ENCODE results near the gene SGPL1. TPM values are rescaled to one million over a fixed set of nuclear protein-coding genes. Genes with fewer than 3 reads are reported as not detected.

SGPL1 gene
- total RNA-seq, 1 donor from 2014 or later, result 8.2 TPM

DNA sequence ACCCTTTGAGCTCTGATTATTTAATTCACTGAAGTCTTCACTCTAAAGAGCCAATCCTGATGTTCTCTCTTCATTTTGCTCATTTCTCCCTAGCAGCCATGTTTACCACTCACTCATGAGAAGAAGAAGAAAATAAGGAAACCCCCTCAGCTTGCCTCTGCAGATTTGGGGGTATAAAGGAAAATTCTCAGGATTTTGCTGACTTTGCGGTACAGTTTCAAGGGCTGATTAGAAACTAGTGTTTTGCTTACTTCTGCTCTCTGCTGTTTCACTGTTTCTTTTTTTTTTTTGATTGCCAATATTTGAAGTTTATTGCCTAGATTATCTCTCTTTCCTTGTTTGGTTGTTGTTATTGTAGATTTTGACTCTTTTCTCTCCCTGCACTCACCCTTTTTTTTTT is 49.2 kb downstream of the SGPL1 start:
- intact Hi-C loops (cut with micrococcal nuclease), result no loop called here
- no peak overlapping the region for H3K27ac ChIP-seq (replicated peaks)
- no peaks in the 10 kb centered on the region for H3K27me3 ChIP-seq (ENCODE audit: low read depth)
- H3K9me3 ChIP-seq (replicated peaks), result no peaks in the 10 kb centered on the region
- DNase-seq, result no peak
- no peaks in the 10 kb centered on the region for H3K4me1 ChIP-seq
- TF ChIP-seq, protein P1, sequence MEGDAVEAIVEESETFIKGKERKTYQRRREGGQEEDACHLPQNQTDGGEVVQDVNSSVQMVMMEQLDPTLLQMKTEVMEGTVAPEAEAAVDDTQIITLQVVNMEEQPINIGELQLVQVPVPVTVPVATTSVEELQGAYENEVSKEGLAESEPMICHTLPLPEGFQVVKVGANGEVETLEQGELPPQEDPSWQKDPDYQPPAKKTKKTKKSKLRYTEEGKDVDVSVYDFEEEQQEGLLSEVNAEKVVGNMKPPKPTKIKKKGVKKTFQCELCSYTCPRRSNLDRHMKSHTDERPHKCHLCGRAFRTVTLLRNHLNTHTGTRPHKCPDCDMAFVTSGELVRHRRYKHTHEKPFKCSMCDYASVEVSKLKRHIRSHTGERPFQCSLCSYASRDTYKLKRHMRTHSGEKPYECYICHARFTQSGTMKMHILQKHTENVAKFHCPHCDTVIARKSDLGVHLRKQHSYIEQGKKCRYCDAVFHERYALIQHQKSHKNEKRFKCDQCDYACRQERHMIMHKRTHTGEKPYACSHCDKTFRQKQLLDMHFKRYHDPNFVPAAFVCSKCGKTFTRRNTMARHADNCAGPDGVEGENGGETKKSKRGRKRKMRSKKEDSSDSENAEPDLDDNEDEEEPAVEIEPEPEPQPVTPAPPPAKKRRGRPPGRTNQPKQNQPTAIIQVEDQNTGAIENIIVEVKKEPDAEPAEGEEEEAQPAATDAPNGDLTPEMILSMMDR (IDR thresholded peaks at IDR 0.05; ENCODE audit: borderline replicate concordance), result no peak
- H3K4me3 ChIP-seq, result no peak overlapping the region
- peaks cover 59% of the 10 kb centered on the region for H3K36me3 ChIP-seq

GRCh38 chr10:70866424-70866823 is 50.7 kb downstream of the SGPL1 start:
- no peaks in the 10 kb centered on the region for H3K9me3 ChIP-seq (replicated peaks)
- TF ChIP-seq, protein P1 (IDR thresholded peaks at IDR 0.05; ENCODE audit: borderline replicate concordance), result no peak
- peaks cover 59% of the 10 kb centered on the region for H3K36me3 ChIP-seq
- no peak overlapping the region for H3K4me3 ChIP-seq
- H3K27ac ChIP-seq (replicated peaks), result no peak overlapping the region
- no peaks in the 10 kb centered on the region for H3K4me1 ChIP-seq
- no peaks in the 10 kb centered on the region for H3K27me3 ChIP-seq (ENCODE audit: low read depth)
- DNase-seq, result no peak
- intact Hi-C loops (cut with micrococcal nuclease), result no loop called here

DNA sequence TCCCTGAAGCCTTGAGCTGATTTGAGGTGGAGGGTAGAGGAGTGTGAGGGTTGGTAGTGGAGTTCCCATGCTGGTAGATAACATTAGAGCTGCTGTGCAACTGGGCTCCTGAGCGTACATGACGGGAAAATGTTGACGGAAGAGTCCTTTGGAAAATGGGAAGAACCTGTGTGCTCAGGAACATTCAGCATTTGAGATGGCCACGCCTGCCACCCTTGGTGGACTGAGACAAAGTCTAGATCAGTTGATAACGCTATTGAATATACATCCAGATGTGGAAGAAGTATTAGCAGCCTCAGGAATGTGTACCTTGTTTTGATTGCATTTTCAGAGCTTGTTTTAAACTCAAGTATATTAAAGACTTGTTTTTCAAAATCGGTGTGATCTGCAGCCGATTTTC is 56.5 kb downstream of the SGPL1 start:
- no peak overlapping the region for H3K27ac ChIP-seq (replicated peaks)
- peaks cover 5% of the 10 kb centered on the region for H3K4me1 ChIP-seq
- TF ChIP-seq, protein P1 (IDR thresholded peaks at IDR 0.05; ENCODE audit: borderline replicate concordance), result no peak
- no peaks in the 10 kb centered on the region for H3K27me3 ChIP-seq (ENCODE audit: low read depth)
- DNase-seq, result no peak
- peaks cover 76% of the 10 kb centered on the region for H3K36me3 ChIP-seq
- intact Hi-C loops (cut with micrococcal nuclease), result no loop called here
- H3K4me3 ChIP-seq, result no peak overlapping the region
- no peaks in the 10 kb centered on the region for H3K9me3 ChIP-seq (replicated peaks)

- Histone ChIP-seq H3K27ac (replicated peaks) (no peak overlapping the region), H3K36me3 (peaks cover 76% of the 10 kb centered on the region), H3K9me3 (replicated peaks) (no peaks in the 10 kb centered on the region), H3K4me3 (no peak overlapping the region), H3K4me1 (peaks cover 5% of the 10 kb centered on the region), H3K27me3 (ENCODE audit: low read depth) (no peaks in the 10 kb centered on the region)
- intact Hi-C loops (cut with micrococcal nuclease), result no loop called here
- DNase-seq, result no peak
- TF ChIP-seq, protein P1 (IDR thresholded peaks at IDR 0.05; ENCODE audit: borderline replicate concordance), result no peak
These were observed 58.3 kb downstream of the SGPL1 start for GRCh38 chr10:70874061-70874460.

GRCh38 chr10:70879207-70879606 is 63.5 kb downstream of the SGPL1 start:
- no peaks in the 10 kb centered on the region for H3K9me3 ChIP-seq (replicated peaks)
- H3K27ac ChIP-seq (replicated peaks), result no peak overlapping the region
- no peak for DNase-seq
- no peak overlapping the region for H3K4me3 ChIP-seq
- peaks cover 8% of the 10 kb centered on the region for H3K4me1 ChIP-seq
- intact Hi-C loops (cut with micrococcal nuclease), result loop anchor here (5.0 kb wide), 1 partner anchor 62 kb away; the partner anchor contains the start of gene SGPL1
- no peaks in the 10 kb centered on the region for H3K27me3 ChIP-seq (ENCODE audit: low read depth)
- TF ChIP-seq, protein P1 (IDR thresholded peaks at IDR 0.05; ENCODE audit: borderline replicate concordance), result no peak
- peaks cover 50% of the 10 kb centered on the region for H3K36me3 ChIP-seq
